CD4-positive, alpha-beta T cell (primary cell): ENCODE results near the gene GALNT14. TPM values are rescaled to one million over a fixed set of nuclear protein-coding genes. Genes with fewer than 3 reads are reported as not detected.

ENCODE experiments used
- ATAC-seq: fragments of 200-7000 bp; cut with Tn5 transposase; one replicate; pipeline ENCODE4 v1.10.0; 2022; ENCODE audit warnings: mild to moderate bottlenecking; ENCODE audit not compliant: poor library complexity
- CTCF ChIA-PET: fragments of 350-600 bp; sonication (Branson Sonifier 250); formaldehyde crosslinking; loops from one replicate; lab custom pipeline; 2021; ENCODE audit warnings: antibody characterized with exemption, inconsistent platforms; lab: Charles Lee
- POLR2A ChIA-PET: fragments of 350-600 bp; sonication (Branson Sonifier 250); formaldehyde crosslinking; loops from one replicate; lab custom pipeline; 2021; ENCODE audit warnings: antibody characterized with exemption, inconsistent platforms; lab: Charles Lee
- DNase-seq, 14 experiments: peaks; one replicate each; pipeline ENCODE4 v3.0.0-alpha.2; 2013 to 2020; ENCODE audit warnings: mixed read lengths in 2 of 14
- H3K27ac ChIP-seq, 2 donors: one replicate each; pipeline versions ENCODE4 v1.5.1 to v1.7.0; 2013; ENCODE audit warnings: low read length in 2 of 2, low read depth in 1 of 2, mild to moderate bottlenecking in 1 of 2
- H3K27me3 ChIP-seq, 2 experiments: 1 replicate in 1 of 2; 2 replicates in 1 of 2; pipeline versions ENCODE4 v1.6.1 to v1.7.0; 2013; ENCODE audit warnings: low read length in 2 of 2, control low read depth in 1 of 2, mild to moderate bottlenecking in 1 of 2, moderate library complexity in 1 of 2; ENCODE audit not compliant: insufficient read depth in 2 of 2, control insufficient read depth in 1 of 2
- H3K36me3 ChIP-seq: one replicate; pipeline ENCODE4 v1.6.1; 2013; ENCODE audit warnings: low read length, control low read depth; ENCODE audit not compliant: insufficient read depth
- H3K4me1 ChIP-seq: one replicate; pipeline ENCODE4 v1.6.1; 2013; ENCODE audit warnings: low read length, control low read depth; ENCODE audit not compliant: insufficient read depth
- H3K4me3 ChIP-seq: one replicate; pipeline ENCODE4 v1.5.1; 2013; ENCODE audit warnings: mild to moderate bottlenecking, low read length, moderate library complexity
- H3K9me3 ChIP-seq, 2 experiments: 1 replicate in 1 of 2; 2 replicates in 1 of 2; pipeline versions ENCODE4 v1.6.1 to v1.7.0; 2013; ENCODE audit warnings: low read length in 2 of 2, mild to moderate bottlenecking in 2 of 2, control low read depth in 1 of 2, moderate library complexity in 1 of 2; ENCODE audit not compliant: control insufficient read depth in 1 of 2, insufficient read depth in 1 of 2
- H3K27ac Mint-ChIP-seq: one replicate; pipeline ENCODE4 v1.8.0; 2020; ENCODE audit warnings: mixed read lengths
- H3K27me3 Mint-ChIP-seq: one replicate; pipeline ENCODE4 v1.8.0; 2021; ENCODE audit warnings: mixed read lengths
- H3K36me3 Mint-ChIP-seq: one replicate; pipeline ENCODE4 v1.8.0; 2021; ENCODE audit warnings: low read depth, mixed read lengths
- H3K4me1 Mint-ChIP-seq: one replicate; pipeline ENCODE4 v1.8.0; 2021; ENCODE audit warnings: low read depth, mixed read lengths
- H3K4me3 Mint-ChIP-seq: one replicate; pipeline ENCODE4 v1.8.0; 2020; ENCODE audit warnings: mild to moderate bottlenecking, mixed read lengths
- H3K9me3 Mint-ChIP-seq: one replicate; pipeline ENCODE4 v1.8.0; 2020; ENCODE audit warnings: mixed read lengths
- intact Hi-C, 2 experiments: fragments of 100-400 bp; cut with DNase I in 1 of 2; cut with micrococcal nuclease in 1 of 2; formaldehyde crosslinking; loops; one replicate each; pipeline versions ENCODE4 v1.15.1 to v1.9.0; 2023 to 2025; cut with DNase I, micrococcal nuclease
- total RNA-seq, 174 experiments: library from RNA in 2 of 174; stranded (reverse) in 2 of 174; gene quantifications; one replicate each; pipeline ENCODE4 v1.2.3 and lab custom pipeline; 2021 to 2026
- TF ChIP-seq, protein P1 (sequence below): fragments of 200-600 bp; IDR thresholded peaks from one replicate; pipeline ENCODE4 v1.8.0; 2022; ENCODE audit warnings: antibody characterized with exemption, mild to moderate bottlenecking

GALNT14 gene
- total RNA-seq, 2 experiments from 2014 or later, result not detected

DNA sequence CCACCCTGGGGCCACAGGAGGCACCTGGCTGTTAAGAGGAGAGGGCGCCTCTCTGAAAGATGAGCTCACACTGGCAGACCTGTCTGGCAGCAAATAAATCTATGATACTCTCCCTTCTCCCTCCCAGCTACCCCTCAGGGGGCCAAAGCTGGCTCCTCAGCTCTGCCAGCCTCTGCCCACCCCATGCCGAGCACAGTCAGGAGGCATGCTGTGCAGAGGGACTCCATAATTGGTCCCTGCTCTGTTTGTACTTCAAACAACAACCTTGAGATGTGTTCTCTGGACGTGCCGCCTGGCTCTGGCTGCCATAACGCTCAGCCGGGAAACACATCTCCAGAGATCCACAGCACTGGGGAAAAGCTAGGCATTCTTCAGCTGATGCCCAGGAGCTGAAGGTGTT, 126.7 kb downstream of the GALNT14 start:
- Histone ChIP-seq H3K4me1 (no peaks in the 10 kb centered on the region), H3K36me3 (no peaks in the 10 kb centered on the region), H3K27me3 (no peaks in the 10 kb centered on the region), H3K27ac (no peak overlapping the region), H3K4me3 (no peak overlapping the region), H3K9me3 (no peaks in the 10 kb centered on the region)
- no peaks in the 10 kb centered on the region for H3K9me3 Mint-ChIP-seq
- H3K4me1 Mint-ChIP-seq, result no peaks in the 10 kb centered on the region
- TF ChIP-seq, protein P1, sequence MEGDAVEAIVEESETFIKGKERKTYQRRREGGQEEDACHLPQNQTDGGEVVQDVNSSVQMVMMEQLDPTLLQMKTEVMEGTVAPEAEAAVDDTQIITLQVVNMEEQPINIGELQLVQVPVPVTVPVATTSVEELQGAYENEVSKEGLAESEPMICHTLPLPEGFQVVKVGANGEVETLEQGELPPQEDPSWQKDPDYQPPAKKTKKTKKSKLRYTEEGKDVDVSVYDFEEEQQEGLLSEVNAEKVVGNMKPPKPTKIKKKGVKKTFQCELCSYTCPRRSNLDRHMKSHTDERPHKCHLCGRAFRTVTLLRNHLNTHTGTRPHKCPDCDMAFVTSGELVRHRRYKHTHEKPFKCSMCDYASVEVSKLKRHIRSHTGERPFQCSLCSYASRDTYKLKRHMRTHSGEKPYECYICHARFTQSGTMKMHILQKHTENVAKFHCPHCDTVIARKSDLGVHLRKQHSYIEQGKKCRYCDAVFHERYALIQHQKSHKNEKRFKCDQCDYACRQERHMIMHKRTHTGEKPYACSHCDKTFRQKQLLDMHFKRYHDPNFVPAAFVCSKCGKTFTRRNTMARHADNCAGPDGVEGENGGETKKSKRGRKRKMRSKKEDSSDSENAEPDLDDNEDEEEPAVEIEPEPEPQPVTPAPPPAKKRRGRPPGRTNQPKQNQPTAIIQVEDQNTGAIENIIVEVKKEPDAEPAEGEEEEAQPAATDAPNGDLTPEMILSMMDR, result no peak
- ATAC-seq (no peak), DNase-seq (no peak)
- H3K27me3 Mint-ChIP-seq, result peaks cover 17% of the 10 kb centered on the region
- no peak overlapping the region for H3K4me3 Mint-ChIP-seq
- POLR2A ChIA-PET, result no interaction called here
- CTCF ChIA-PET, result no interaction called here
- H3K36me3 Mint-ChIP-seq, result no peaks in the 10 kb centered on the region
- H3K27ac Mint-ChIP-seq, result no peak overlapping the region
- intact Hi-C loops, result no loop called here

DNA sequence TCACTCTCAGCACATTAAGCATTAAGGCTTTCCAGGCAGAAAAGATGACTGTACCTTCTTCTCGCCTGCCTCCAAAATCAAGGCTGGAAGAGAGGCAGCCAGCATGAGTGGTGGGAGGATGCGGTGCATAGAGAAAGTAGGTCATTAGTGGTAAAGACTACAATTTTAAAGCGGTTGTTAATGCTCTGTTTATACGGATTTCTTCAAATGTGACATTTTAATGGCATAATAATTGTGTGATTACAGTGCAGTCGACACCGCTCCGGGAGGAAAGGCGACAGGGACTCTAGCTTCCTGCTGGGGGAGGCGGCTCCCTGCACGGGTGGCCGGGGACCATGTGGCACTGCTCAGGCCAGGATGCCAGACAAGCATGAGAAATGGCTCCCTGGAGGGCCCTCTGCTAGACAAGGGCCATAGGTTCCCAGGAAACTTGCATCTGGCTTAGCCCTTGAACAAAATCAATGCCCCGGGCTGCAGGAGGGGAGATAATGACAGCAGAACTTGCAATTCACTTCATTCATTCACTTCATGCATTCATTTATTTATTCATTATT, 129.6 kb downstream of the GALNT14 start:
- Mint-ChIP-seq H3K36me3 (no peaks in the 10 kb centered on the region), H3K4me3 (no peak overlapping the region), H3K9me3 (no peaks in the 10 kb centered on the region), H3K4me1 (no peaks in the 10 kb centered on the region), H3K27me3 (peaks cover 17% of the 10 kb centered on the region), H3K27ac (no peak overlapping the region)
- Histone ChIP-seq H3K27ac (no peak overlapping the region), H3K27me3 (no peaks in the 10 kb centered on the region), H3K4me1 (no peaks in the 10 kb centered on the region), H3K4me3 (no peak overlapping the region), H3K36me3 (no peaks in the 10 kb centered on the region), H3K9me3 (no peaks in the 10 kb centered on the region)
- TF ChIP-seq, protein P1, result no peak
- POLR2A ChIA-PET, result no interaction called here
- CTCF ChIA-PET, result no interaction called here
- no peak for DNase-seq
- ATAC-seq, result no peak
- intact Hi-C loops, result no loop called here

DNA sequence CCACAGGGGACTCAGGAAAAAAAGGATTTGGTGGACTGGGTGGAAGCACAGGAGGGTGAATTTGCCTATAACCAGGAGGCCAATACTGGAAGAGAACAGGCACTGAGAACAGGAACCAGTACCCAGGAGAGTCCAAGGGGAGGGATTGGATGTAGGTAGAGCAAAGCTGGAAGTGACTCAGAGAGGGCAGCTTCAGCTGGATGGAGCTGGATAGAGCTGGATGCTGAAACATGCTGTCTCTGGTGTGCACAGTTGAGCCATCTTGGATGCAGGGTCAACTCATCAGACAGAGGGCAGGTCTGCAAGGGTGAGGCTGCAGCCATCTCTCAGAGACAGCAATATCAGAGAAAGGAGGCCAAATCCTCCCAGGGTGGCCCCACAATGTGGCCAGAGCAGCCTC, 134.0 kb downstream of the GALNT14 start:
- TF ChIP-seq, protein P1, result no peak
- no peak overlapping the region for H3K4me3 Mint-ChIP-seq
- ChIA-PET POLR2A (no interaction called here), CTCF (no interaction called here)
- Histone ChIP-seq H3K27ac (no peak overlapping the region), H3K4me3 (no peak overlapping the region), H3K36me3 (no peaks in the 10 kb centered on the region), H3K4me1 (no peaks in the 10 kb centered on the region), H3K27me3 (no peaks in the 10 kb centered on the region), H3K9me3 (no peaks in the 10 kb centered on the region)
- no peaks in the 10 kb centered on the region for H3K4me1 Mint-ChIP-seq
- DNase-seq, result no peak
- H3K27me3 Mint-ChIP-seq, result peaks cover 15% of the 10 kb centered on the region
- no peaks in the 10 kb centered on the region for H3K36me3 Mint-ChIP-seq
- no peak overlapping the region for H3K27ac Mint-ChIP-seq
- no peaks in the 10 kb centered on the region for H3K9me3 Mint-ChIP-seq
- intact Hi-C loops, result no loop called here
- no peak for ATAC-seq
